ENCODE results near the gene WNT10A.

DNA sequence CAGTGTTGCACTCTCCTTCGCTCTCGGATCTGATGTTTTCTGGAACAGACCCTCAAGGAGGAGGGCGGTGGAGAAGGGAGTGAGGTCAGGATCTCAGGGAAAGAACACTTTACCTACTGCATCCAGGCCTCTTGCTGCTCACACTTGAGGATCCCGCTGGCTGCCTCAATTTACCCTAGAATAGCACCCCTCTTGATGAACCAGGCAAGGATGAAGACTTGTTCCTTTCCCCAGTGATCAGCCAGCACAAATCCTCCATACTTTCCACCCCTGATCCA is 14.2 kb downstream of the WNT10A start:
- TF ChIP-seq, protein P1, sequence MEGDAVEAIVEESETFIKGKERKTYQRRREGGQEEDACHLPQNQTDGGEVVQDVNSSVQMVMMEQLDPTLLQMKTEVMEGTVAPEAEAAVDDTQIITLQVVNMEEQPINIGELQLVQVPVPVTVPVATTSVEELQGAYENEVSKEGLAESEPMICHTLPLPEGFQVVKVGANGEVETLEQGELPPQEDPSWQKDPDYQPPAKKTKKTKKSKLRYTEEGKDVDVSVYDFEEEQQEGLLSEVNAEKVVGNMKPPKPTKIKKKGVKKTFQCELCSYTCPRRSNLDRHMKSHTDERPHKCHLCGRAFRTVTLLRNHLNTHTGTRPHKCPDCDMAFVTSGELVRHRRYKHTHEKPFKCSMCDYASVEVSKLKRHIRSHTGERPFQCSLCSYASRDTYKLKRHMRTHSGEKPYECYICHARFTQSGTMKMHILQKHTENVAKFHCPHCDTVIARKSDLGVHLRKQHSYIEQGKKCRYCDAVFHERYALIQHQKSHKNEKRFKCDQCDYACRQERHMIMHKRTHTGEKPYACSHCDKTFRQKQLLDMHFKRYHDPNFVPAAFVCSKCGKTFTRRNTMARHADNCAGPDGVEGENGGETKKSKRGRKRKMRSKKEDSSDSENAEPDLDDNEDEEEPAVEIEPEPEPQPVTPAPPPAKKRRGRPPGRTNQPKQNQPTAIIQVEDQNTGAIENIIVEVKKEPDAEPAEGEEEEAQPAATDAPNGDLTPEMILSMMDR (IDR thresholded peaks at IDR 0.05): no peak
- TF ChIP-seq EP300 (IDR thresholded peaks at IDR 0.05) (no peak), POLR2A (IDR thresholded peaks at IDR 0.05) (no peak)

Measured in ovary (tissue), 3 donors.